ENCODE data around the gene PTH2R.

DNA sequence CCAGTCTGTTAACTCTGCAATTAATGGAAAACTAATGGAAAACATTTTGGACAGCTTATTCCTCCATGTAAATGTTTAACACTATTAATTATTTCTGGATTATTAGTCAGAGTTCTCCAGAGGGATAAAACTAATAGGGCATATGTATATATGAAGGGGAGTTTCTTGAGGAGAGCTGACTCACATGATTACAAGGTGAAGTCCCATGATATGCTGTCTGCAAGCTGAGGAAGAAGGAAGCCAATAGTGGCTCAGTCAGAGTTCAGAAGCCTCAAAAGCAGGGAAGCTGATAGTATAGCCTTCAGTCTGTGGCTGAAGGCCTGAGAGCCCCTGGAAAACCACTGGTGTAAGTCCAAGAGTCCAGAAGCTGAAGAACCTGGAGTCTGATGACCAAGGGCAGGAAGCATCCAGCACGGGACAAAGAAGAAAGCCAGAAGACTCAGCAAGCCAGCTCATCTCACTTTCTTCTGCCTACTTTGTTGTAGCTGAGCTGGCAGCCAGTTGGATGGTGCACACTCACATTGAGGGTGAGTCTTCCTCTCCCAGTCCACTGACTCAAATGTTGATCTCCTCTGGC, 136.0 kb downstream of the PTH2R start:
- TF ChIP-seq POLR2A (IDR thresholded peaks at IDR 0.05; ENCODE audit: low read depth, low read length) (no peak), CTCF (IDR thresholded peaks at IDR 0.05; ENCODE audit: extremely low read depth in 1 of 2, insufficient read depth in 1 of 2, low read depth in 1 of 2, low read length in 2 of 2) (no peak), JUN (IDR thresholded peaks at IDR 0.05; ENCODE audit: borderline replicate concordance, insufficient read depth, insufficient read length, low read depth) (no peak), EZH2 (IDR thresholded peaks at IDR 0.05; ENCODE audit: borderline replicate concordance, low read depth, low read length, severe bottlenecking) (no peak)
- TF ChIP-seq, protein P1, sequence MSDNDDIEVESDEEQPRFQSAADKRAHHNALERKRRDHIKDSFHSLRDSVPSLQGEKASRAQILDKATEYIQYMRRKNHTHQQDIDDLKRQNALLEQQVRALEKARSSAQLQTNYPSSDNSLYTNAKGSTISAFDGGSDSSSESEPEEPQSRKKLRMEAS (IDR thresholded peaks at IDR 0.05; ENCODE audit: insufficient read depth, insufficient read length) = no peak
